C4-2B (cell line): ENCODE measurements around the gene OPCML.

Source experiments
- ZFX ChIP-seq: fragments of 450-650 bp; IDR thresholded peaks from 2 replicates; pipeline ENCODE4 v1.6.1; 2017
- TF ChIP-seq, protein P1 (sequence below): fragments of 450-650 bp; conservative IDR thresholded peaks from 2 replicates; pipeline ENCODE4 v1.5.1; 2017; ENCODE audit warnings: mild to moderate bottlenecking

GRCh38 chr11:133254601-133255000 is 277.7 kb downstream of the OPCML start:
- TF ChIP-seq, protein P1, sequence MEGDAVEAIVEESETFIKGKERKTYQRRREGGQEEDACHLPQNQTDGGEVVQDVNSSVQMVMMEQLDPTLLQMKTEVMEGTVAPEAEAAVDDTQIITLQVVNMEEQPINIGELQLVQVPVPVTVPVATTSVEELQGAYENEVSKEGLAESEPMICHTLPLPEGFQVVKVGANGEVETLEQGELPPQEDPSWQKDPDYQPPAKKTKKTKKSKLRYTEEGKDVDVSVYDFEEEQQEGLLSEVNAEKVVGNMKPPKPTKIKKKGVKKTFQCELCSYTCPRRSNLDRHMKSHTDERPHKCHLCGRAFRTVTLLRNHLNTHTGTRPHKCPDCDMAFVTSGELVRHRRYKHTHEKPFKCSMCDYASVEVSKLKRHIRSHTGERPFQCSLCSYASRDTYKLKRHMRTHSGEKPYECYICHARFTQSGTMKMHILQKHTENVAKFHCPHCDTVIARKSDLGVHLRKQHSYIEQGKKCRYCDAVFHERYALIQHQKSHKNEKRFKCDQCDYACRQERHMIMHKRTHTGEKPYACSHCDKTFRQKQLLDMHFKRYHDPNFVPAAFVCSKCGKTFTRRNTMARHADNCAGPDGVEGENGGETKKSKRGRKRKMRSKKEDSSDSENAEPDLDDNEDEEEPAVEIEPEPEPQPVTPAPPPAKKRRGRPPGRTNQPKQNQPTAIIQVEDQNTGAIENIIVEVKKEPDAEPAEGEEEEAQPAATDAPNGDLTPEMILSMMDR: no peak
- no peak for TF ChIP-seq ZFX
